GM12891 (cell line): ENCODE measurements around the gene POU4F2.

Source experiments
- DNase-seq: peaks from one replicate; pipeline ENCODE4 v3.0.0; 2011; ENCODE audit warnings: low spot score; ENCODE audit not compliant: insufficient read length
- FAIRE-seq: peaks from 2 replicates; lab custom pipeline; 2011; peaks lifted over from hg19 to GRCh38; lab: Jason Lieb, UNC
- PAX5 ChIP-seq: IDR thresholded peaks from 2 replicates; pipeline ENCODE4 v1.6.1; 2011; ENCODE audit warnings: low read length, moderate library complexity, mild to moderate bottlenecking; ENCODE audit not compliant: insufficient read depth, severe bottlenecking
- POLR2A ChIP-seq: IDR thresholded peaks from 2 replicates; pipeline ENCODE4 v1.6.1; 2011; ENCODE audit warnings: low read depth, low read length, control low read depth
- POLR2AphosphoS5 ChIP-seq: IDR thresholded peaks from 2 replicates; pipeline ENCODE4 v1.6.1; 2011; ENCODE audit warnings: low read depth, low read length, control low read depth
- POU2F2 ChIP-seq: IDR thresholded peaks from 2 replicates; pipeline ENCODE4 v1.6.1; 2011; ENCODE audit warnings: low read depth, mild to moderate bottlenecking, control low read depth, low read length, moderate library complexity
- SPI1 ChIP-seq: IDR thresholded peaks from 2 replicates; pipeline ENCODE4 v1.6.1; 2011; ENCODE audit warnings: low read depth, low read length, control low read depth
- TAF1 ChIP-seq: IDR thresholded peaks from 2 replicates; pipeline ENCODE4 v1.6.1; 2011; ENCODE audit warnings: low read depth, low read length, control low read depth

Gene POU4F2

GRCh38 chr4:146640021-146640464, 1.4 kb downstream of the POU4F2 start:
- TF ChIP-seq POLR2AphosphoS5 (no peak), PAX5 (no peak), POU2F2 (no peak), SPI1 (no peak), TAF1 (no peak), POLR2A (no peak)
- FAIRE-seq (no peak), DNase-seq (no peak)

GRCh38 chr4:146640465-146641061, 1.9 kb downstream of the POU4F2 start:
- no peak for FAIRE-seq
- no peak for TF ChIP-seq POU2F2
- TF ChIP-seq PAX5, result no peak
- TF ChIP-seq POLR2AphosphoS5, result no peak
- no peak for TF ChIP-seq TAF1
- TF ChIP-seq SPI1, result no peak
- TF ChIP-seq POLR2A, result no peak
- no peak for DNase-seq

- TF ChIP-seq POLR2AphosphoS5 (no peak), TAF1 (no peak), SPI1 (no peak), POU2F2 (no peak), PAX5 (no peak), POLR2A (no peak)
- FAIRE-seq, result no peak
- DNase-seq, result no peak
Measured at GRCh38 chr4:146641762-146642161, 3.1 kb downstream of the POU4F2 start.

- TF ChIP-seq TAF1, result no peak
- TF ChIP-seq PAX5, result no peak
- TF ChIP-seq POLR2A, result no peak
- TF ChIP-seq POU2F2, result no peak
- no peak for TF ChIP-seq POLR2AphosphoS5
- TF ChIP-seq SPI1, result no peak
- FAIRE-seq (no peak), DNase-seq (no peak)
Measured at GRCh38 chr4:146643812-146644401, 5.2 kb downstream of the POU4F2 start.

GRCh38 chr4:146645921-146646320, 7.2 kb downstream of the POU4F2 start:
- DNase-seq (no peak), FAIRE-seq (no peak)
- TF ChIP-seq TAF1 (no peak), PAX5 (no peak), POLR2AphosphoS5 (no peak), POLR2A (no peak), POU2F2 (no peak), SPI1 (no peak)

- no peak for TF ChIP-seq POU2F2
- no peak for TF ChIP-seq SPI1
- no peak for TF ChIP-seq TAF1
- no peak for TF ChIP-seq POLR2AphosphoS5
- TF ChIP-seq PAX5, result no peak
- no peak for TF ChIP-seq POLR2A
- FAIRE-seq (no peak), DNase-seq (no peak)
Measured at GRCh38 chr4:146646593-146647325, 8.1 kb downstream of the POU4F2 start.

GRCh38 chr4:146647615-146648460, 9.1 kb downstream of the POU4F2 start:
- TF ChIP-seq POLR2A (no peak), POU2F2 (no peak), SPI1 (no peak), POLR2AphosphoS5 (no peak), TAF1 (no peak), PAX5 (no peak)
- DNase-seq (no peak), FAIRE-seq (no peak)

- FAIRE-seq (no peak), DNase-seq (no peak)
- TF ChIP-seq TAF1 (no peak), SPI1 (no peak), POLR2A (no peak), POU2F2 (no peak), PAX5 (no peak), POLR2AphosphoS5 (no peak)
Measured at GRCh38 chr4:146648461-146648783, 9.7 kb downstream of the POU4F2 start.

- no peak for FAIRE-seq
- TF ChIP-seq POU2F2 (no peak), PAX5 (no peak), POLR2AphosphoS5 (no peak), SPI1 (no peak), TAF1 (no peak), POLR2A (no peak)
- no peak for DNase-seq
Measured at GRCh38 chr4:146649232-146649631, 10.5 kb downstream of the POU4F2 start.
